HepG2 (cell line): ENCODE results near the gene KCTD5. TPM values are rescaled to one million over a fixed set of nuclear protein-coding genes. Genes with fewer than 3 reads are reported as not detected.

ENCODE experiments used
- AKAP8 ChIP-seq: sonication (generic); formaldehyde crosslinking; IDR thresholded peaks from 2 replicates; pipeline ENCODE4 v1.5.1; 2020; ENCODE audit warnings: mild to moderate bottlenecking, missing genetic modification reagents
- ASH2L ChIP-seq: fragments of 300-600, 200-600 bp; sonication (generic); IDR thresholded peaks from 2 replicates; pipeline ENCODE4 v1.7.0; 2017; ENCODE audit warnings: low read depth, mild to moderate bottlenecking, moderate library complexity, mixed read lengths, low read length; ENCODE audit not compliant: insufficient read length
- CCDC6 ChIP-seq: sonication (generic); formaldehyde crosslinking; IDR thresholded peaks from 2 replicates; pipeline ENCODE4 v1.8.1; 2022; ENCODE audit warnings: mild to moderate bottlenecking, missing genetic modification reagents, moderate library complexity
- ELF3 ChIP-seq: IDR thresholded peaks from 2 replicates; pipeline ENCODE4 v1.6.1; 2016; ENCODE audit warnings: missing genetic modification reagents, missing compliant biosample characterization
- FOXO1 ChIP-seq: sonication (generic); formaldehyde crosslinking; IDR thresholded peaks from 2 replicates; pipeline ENCODE4 v1.4.0; 2020; ENCODE audit warnings: missing genetic modification reagents
- GRHL1 ChIP-seq: sonication (generic); formaldehyde crosslinking; conservative IDR thresholded peaks from 2 replicates; pipeline ENCODE4 v1.8.0; 2022; ENCODE audit warnings: missing genetic modification reagents
- HINFP ChIP-seq: sonication (generic); formaldehyde crosslinking; IDR thresholded peaks from 2 replicates; pipeline ENCODE4 v1.4.0; 2020; ENCODE audit warnings: low read depth, mild to moderate bottlenecking, missing genetic modification reagents
- JUNB ChIP-seq: sonication (generic); formaldehyde crosslinking; IDR thresholded peaks from 2 replicates; pipeline ENCODE4 v1.8.0; 2022; ENCODE audit warnings: missing genetic modification reagents, mild to moderate bottlenecking, borderline replicate concordance
- ONECUT2 ChIP-seq: sonication (generic); formaldehyde crosslinking; IDR thresholded peaks from 2 replicates; pipeline ENCODE4 v1.4.0; 2020; ENCODE audit warnings: missing genetic modification reagents
- POGK ChIP-seq: sonication (generic); formaldehyde crosslinking; conservative IDR thresholded peaks from 2 replicates; pipeline ENCODE4 v1.8.0; 2022; ENCODE audit warnings: mild to moderate bottlenecking, moderate library complexity, missing genetic modification reagents
- POLR2G ChIP-seq: fragments of 200-400 bp; formaldehyde crosslinking; IDR thresholded peaks from 2 replicates; pipeline ENCODE4 v1.6.1; 2018; ENCODE audit warnings: mild to moderate bottlenecking, low read depth, low read length, moderate library complexity
- RBAK ChIP-seq: sonication (generic); formaldehyde crosslinking; IDR thresholded peaks from 2 replicates; pipeline ENCODE4 v1.5.1; 2020; ENCODE audit warnings: mild to moderate bottlenecking, missing genetic modification reagents
- ZEB1 ChIP-seq: IDR thresholded peaks from 2 replicates; pipeline ENCODE4 v1.6.1; 2012; ENCODE audit warnings: mild to moderate bottlenecking, low read depth, inconsistent platforms; ENCODE audit not compliant: insufficient replicate concordance
- ZNF605 ChIP-seq: sonication (generic); formaldehyde crosslinking; IDR thresholded peaks from 2 replicates; pipeline ENCODE4 v1.8.0; 2022; ENCODE audit warnings: mild to moderate bottlenecking, missing genetic modification reagents
- ZNF709 ChIP-seq: sonication (generic); formaldehyde crosslinking; IDR thresholded peaks from 2 replicates; pipeline ENCODE4 v1.5.0; 2020; ENCODE audit warnings: mild to moderate bottlenecking, missing genetic modification reagents
- ZNF776 ChIP-seq: sonication (generic); formaldehyde crosslinking; IDR thresholded peaks from 2 replicates; pipeline ENCODE4 v1.4.0; 2020; ENCODE audit warnings: mild to moderate bottlenecking, missing genetic modification reagents
- ZNF780A ChIP-seq: sonication (generic); formaldehyde crosslinking; IDR thresholded peaks from 2 replicates; pipeline ENCODE4 v1.8.0; 2022; ENCODE audit warnings: mild to moderate bottlenecking, missing genetic modification reagents, moderate library complexity
- polyA plus RNA-seq, 8 experiments: library from polyadenylated mRNA; depleted of rRNA in 3 of 8; stranded (reverse) in 7 of 8; unstranded in 1 of 8; fragments of >200 nt; fragmentation: Illumina TruSeq in 4 of 8; extraction: Trizol in 4 of 8; gene quantifications; 2 replicates each; pipeline versions ENCODE4 v1.2.1 to v1.2.3, GENCODE V29; 2011 to 2016; ENCODE audit warnings: low read depth in 4 of 8, missing spikeins in 1 of 8, mixed read lengths in 1 of 8; ENCODE audit not compliant: insufficient read depth in 1 of 8
- total RNA-seq, 5 experiments: library from RNA; depleted of rRNA; stranded (reverse); fragments of >200 nt; fragmentation: Illumina TruSeq; extraction: Trizol; gene quantifications; 2 replicates each; pipeline ENCODE4 v1.2.3, GENCODE V29; 2016; ENCODE audit warnings: low read depth in 1 of 5
- TF ChIP-seq, protein P1 (sequence below): sonication (generic); formaldehyde crosslinking; IDR thresholded peaks from 2 replicates; pipeline ENCODE4 v1.4.0; 2020; ENCODE audit warnings: missing genetic modification reagents
- TF ChIP-seq, protein P2 (sequence below): sonication (generic); formaldehyde crosslinking; IDR thresholded peaks from 2 replicates; pipeline ENCODE4 v1.5.0; 2020; ENCODE audit warnings: missing genetic modification reagents
- TF ChIP-seq, protein P3 (sequence below): IDR thresholded peaks from 2 replicates; pipeline ENCODE4 v1.6.1; 2018; ENCODE audit warnings: missing genetic modification reagents

Gene KCTD5
- total and polyA plus RNA-seq, 2 of the 13 experiments (the other 11 are each of a cell fraction or from before 2014, with no cell fraction given) = 25.4 to 29.8 TPM

GRCh38 chr16:2682209-2683021, at the start of gene KCTD5 (continued):
- TF ChIP-seq HINFP (CRISPR knock-in tag) = 0 out of 2 replicates have a peak, but pooled peaks have one; percentile 22
- peak; percentile 75; the same call in 1 of the 2 replicates for TF ChIP-seq FOXO1 (CRISPR knock-in tag)
- 0 out of 2 replicates have a peak, but pooled peaks have one; percentile 60 for TF ChIP-seq ZNF780A (CRISPR knock-in tag)
- TF ChIP-seq ZNF776 = no peak
- TF ChIP-seq ONECUT2 (CRISPR knock-in tag) = peak; percentile 30; the same call in 1 of the 2 replicates
- TF ChIP-seq ZNF605 = peak; percentile 84
- peak; percentile 97 for TF ChIP-seq POLR2G
- no peak; the same call in 1 of the 2 replicates for TF ChIP-seq AKAP8
- TF ChIP-seq JUNB = 0 out of 2 replicates have a peak, but pooled peaks have one; percentile 22
- TF ChIP-seq, protein P1, sequence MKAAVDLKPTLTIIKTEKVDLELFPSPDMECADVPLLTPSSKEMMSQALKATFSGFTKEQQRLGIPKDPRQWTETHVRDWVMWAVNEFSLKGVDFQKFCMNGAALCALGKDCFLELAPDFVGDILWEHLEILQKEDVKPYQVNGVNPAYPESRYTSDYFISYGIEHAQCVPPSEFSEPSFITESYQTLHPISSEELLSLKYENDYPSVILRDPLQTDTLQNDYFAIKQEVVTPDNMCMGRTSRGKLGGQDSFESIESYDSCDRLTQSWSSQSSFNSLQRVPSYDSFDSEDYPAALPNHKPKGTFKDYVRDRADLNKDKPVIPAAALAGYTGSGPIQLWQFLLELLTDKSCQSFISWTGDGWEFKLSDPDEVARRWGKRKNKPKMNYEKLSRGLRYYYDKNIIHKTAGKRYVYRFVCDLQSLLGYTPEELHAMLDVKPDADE = no peak
- peak; percentile 95 for TF ChIP-seq CCDC6 (CRISPR knock-in tag)
- TF ChIP-seq GRHL1 = no peak
- no peak for TF ChIP-seq ZEB1
- TF ChIP-seq, protein P2, sequence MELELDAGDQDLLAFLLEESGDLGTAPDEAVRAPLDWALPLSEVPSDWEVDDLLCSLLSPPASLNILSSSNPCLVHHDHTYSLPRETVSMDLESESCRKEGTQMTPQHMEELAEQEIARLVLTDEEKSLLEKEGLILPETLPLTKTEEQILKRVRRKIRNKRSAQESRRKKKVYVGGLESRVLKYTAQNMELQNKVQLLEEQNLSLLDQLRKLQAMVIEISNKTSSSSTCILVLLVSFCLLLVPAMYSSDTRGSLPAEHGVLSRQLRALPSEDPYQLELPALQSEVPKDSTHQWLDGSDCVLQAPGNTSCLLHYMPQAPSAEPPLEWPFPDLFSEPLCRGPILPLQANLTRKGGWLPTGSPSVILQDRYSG = no peak
- TF ChIP-seq, protein P3, sequence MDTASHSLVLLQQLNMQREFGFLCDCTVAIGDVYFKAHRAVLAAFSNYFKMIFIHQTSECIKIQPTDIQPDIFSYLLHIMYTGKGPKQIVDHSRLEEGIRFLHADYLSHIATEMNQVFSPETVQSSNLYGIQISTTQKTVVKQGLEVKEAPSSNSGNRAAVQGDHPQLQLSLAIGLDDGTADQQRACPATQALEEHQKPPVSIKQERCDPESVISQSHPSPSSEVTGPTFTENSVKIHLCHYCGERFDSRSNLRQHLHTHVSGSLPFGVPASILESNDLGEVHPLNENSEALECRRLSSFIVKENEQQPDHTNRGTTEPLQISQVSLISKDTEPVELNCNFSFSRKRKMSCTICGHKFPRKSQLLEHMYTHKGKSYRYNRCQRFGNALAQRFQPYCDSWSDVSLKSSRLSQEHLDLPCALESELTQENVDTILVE (CRISPR knock-in tag) = peak; percentile 100
- peak; percentile 96 for TF ChIP-seq ASH2L
- TF ChIP-seq RBAK (CRISPR knock-in tag) = no peak
- TF ChIP-seq ZNF709 (CRISPR knock-in tag) = no peak
- peak; percentile 81 for TF ChIP-seq POGK (CRISPR knock-in tag)
- peak; percentile 100 for TF ChIP-seq ELF3 (CRISPR knock-in tag)
